Ascending aorta (tissue), 2 donors: ENCODE measurements around the gene ARHGAP15. TPM values are rescaled to one million over a fixed set of nuclear protein-coding genes. Genes with fewer than 3 reads are reported as not detected.

Experiments
- DNase-seq, 2 donors: peaks; one replicate each; pipeline ENCODE4 v3.0.0-alpha.2; 2019; ENCODE audit warnings: low spot score in 2 of 2
- H3K27ac ChIP-seq, 2 donors: fragments of 200-600 bp; sonication (generic); one replicate each; pipeline ENCODE4 v1.5.1; 2016 to 2017; ENCODE audit warnings: mild to moderate bottlenecking in 1 of 2
- H3K27me3 ChIP-seq: fragments of 200-600 bp; sonication (generic); one replicate; pipeline ENCODE4 v1.5.1; 2017
- H3K36me3 ChIP-seq, 2 donors: fragments of 200-600 bp; sonication (generic); one replicate each; pipeline ENCODE4 v1.5.1; 2016
- H3K4me1 ChIP-seq, 2 donors: fragments of 200-600 bp; sonication (generic); one replicate each; pipeline ENCODE4 v1.5.1; 2016 to 2017; ENCODE audit warnings: mild to moderate bottlenecking in 1 of 2
- H3K4me3 ChIP-seq, 2 donors: fragments of 200-600 bp; sonication (generic); one replicate each; pipeline ENCODE4 v1.5.1; 2016 to 2017; ENCODE audit warnings: mild to moderate bottlenecking in 1 of 2
- H3K9me3 ChIP-seq, 2 donors: fragments of 200-600 bp; sonication (generic); one replicate each; pipeline ENCODE4 v1.5.1; 2016
- CTCF ChIP-seq, 3 experiments: fragments of 200-600 bp in 2 of 3; fragments of 450-650 bp in 1 of 3; sonication (generic) in 2 of 3; IDR thresholded peaks; one replicate each; pipeline ENCODE4 v1.5.1; 2016 to 2019; ENCODE audit warnings: antibody characterized with exemption in 3 of 3, mild to moderate bottlenecking in 1 of 3, moderate library complexity in 1 of 3
- intact Hi-C: fragments of 100-400 bp; cut with DNase I; formaldehyde crosslinking; loops from one replicate; pipeline ENCODE4 v1.15.1; 2023
- total RNA-seq: library from RNA; depleted of rRNA; stranded (reverse); fragments of >200 nt; gene quantifications from one replicate; pipeline ENCODE4 v1.1.0, GENCODE V29; 2016

ARHGAP15 gene
- total RNA-seq, 1 donor from 2014 or later = 1.4 TPM

- no peak for DNase-seq
- Histone ChIP-seq H3K27me3 (no peaks in the 10 kb centered on the region), H3K4me3 (no peak overlapping the region), H3K36me3 (no peaks in the 10 kb centered on the region), H3K27ac (no peak overlapping the region), H3K9me3 (no peaks in the 10 kb centered on the region), H3K4me1 (no peaks in the 10 kb centered on the region)
- intact Hi-C loops = no loop called here
- TF ChIP-seq CTCF (IDR thresholded peaks at IDR 0.05) = no peak
These were observed 291.1 kb downstream of the ARHGAP15 start for GRCh38 chr2:143420313-143420712.

DNA sequence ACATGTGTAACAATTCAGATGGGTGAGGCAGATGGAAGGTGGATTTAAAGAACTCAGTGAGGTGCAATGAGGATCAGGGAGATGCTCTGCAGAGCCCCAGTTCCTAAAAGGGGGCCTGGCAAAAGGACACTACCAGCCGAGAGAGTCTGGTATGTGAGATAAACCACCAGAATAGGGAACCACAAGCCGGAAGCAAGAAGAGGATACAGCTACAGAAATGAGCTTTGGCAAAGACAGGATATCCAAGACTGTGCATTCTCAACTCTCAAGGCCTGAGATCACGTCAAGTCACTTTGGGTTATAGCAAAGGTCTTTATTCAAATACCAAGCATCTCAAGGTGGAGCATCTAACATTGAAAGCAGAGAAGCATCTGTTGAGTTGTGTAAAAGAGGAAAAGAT lies 293.5 kb downstream of the ARHGAP15 start:
- no peak for TF ChIP-seq CTCF (IDR thresholded peaks at IDR 0.05)
- no peaks in the 10 kb centered on the region for H3K4me1 ChIP-seq
- no peak for DNase-seq

DNA sequence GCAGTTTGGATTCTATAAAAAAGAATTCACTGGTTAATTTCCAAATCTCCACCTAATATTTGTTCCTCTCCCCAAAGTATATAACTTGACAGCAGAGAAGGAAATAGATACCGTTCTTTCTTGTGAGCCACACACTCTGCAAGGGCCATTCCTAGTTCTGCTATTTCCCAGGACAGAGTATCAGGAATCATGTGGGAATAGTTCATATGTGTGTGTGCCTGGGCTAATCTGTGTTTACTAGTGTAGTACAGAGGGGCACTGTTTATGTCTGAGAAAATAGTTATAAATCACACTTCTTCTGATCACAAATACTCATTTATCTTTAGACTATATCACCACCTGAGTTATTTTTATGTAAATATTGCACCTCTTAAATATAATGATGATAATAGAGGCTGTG lies 296.7 kb downstream of the ARHGAP15 start:
- intact Hi-C loops = no loop called here
- no peak for DNase-seq
- Histone ChIP-seq H3K27ac (no peak overlapping the region), H3K9me3 (no peaks in the 10 kb centered on the region), H3K36me3 (no peaks in the 10 kb centered on the region), H3K27me3 (no peaks in the 10 kb centered on the region), H3K4me1 (no peaks in the 10 kb centered on the region), H3K4me3 (no peak overlapping the region)
- no peak for TF ChIP-seq CTCF (IDR thresholded peaks at IDR 0.05)

More for the DNA sequence above, 293.5 kb downstream of the ARHGAP15 start:
- no peak overlapping the region for H3K4me3 ChIP-seq
- H3K9me3 ChIP-seq = no peaks in the 10 kb centered on the region
- intact Hi-C loops = no loop called here
- H3K36me3 ChIP-seq = no peaks in the 10 kb centered on the region
- H3K27me3 ChIP-seq = no peaks in the 10 kb centered on the region
- H3K27ac ChIP-seq = no peak overlapping the region

- Histone ChIP-seq H3K4me3 (no peak overlapping the region), H3K27ac (no peak overlapping the region), H3K9me3 (no peaks in the 10 kb centered on the region), H3K4me1 (no peaks in the 10 kb centered on the region), H3K36me3 (no peaks in the 10 kb centered on the region), H3K27me3 (no peaks in the 10 kb centered on the region)
- no peak for DNase-seq
- no peak for TF ChIP-seq CTCF (IDR thresholded peaks at IDR 0.05)
- intact Hi-C loops = no loop called here
These were observed 297.1 kb downstream of the ARHGAP15 start for GRCh38 chr2:143426296-143426695.

- H3K36me3 ChIP-seq = no peaks in the 10 kb centered on the region
- no peak for TF ChIP-seq CTCF (IDR thresholded peaks at IDR 0.05)
- H3K4me3 ChIP-seq = no peak overlapping the region
- no peak for DNase-seq
- H3K4me1 ChIP-seq = no peaks in the 10 kb centered on the region
- H3K9me3 ChIP-seq = no peaks in the 10 kb centered on the region
- intact Hi-C loops = no loop called here
- H3K27me3 ChIP-seq = no peaks in the 10 kb centered on the region
- no peak overlapping the region for H3K27ac ChIP-seq
These were observed 299.5 kb downstream of the ARHGAP15 start for GRCh38 chr2:143428700-143429099.
